ENCODE results near the gene DENND6B. TPM values are rescaled to one million over a fixed set of nuclear protein-coding genes. Genes with fewer than 3 reads are reported as not detected.
A peak's percentile ranks its signal among the peaks of the same experiment; 100 is the strongest.

DENND6B gene
- total and polyA plus RNA-seq, 2 of the 13 experiments (the other 11 are each of a cell fraction or from before 2014, with no cell fraction given) = 0.95 to 3.8 TPM

GRCh38 chr22:50342651-50343540 lies 16.1 kb upstream of the DENND6B start, which contains the start of gene PPP6R2:
Gene PPP6R2 (plus strand): TSS chr22:50343327. CDS start chr22:50393909, 50,582 bp downstream.
- intact Hi-C loops (cut with micrococcal nuclease; ENCODE audit: unreplicated experiment) = loop anchor here (2.0 kb wide), 3 partner anchors 54 to 98 kb away; partner anchors contain the start of genes MAPK11 and TUBGCP6
- peak; percentile 74 for ATAC-seq
- no peak for FAIRE-seq
- Histone ChIP-seq H3K9me3 (ENCODE audit: low read length) (no peaks in the 10 kb centered on the region), H3K4me3 (replicated peaks in 1 of 3; ENCODE audit: insufficient read depth in 1 of 3, low read depth in 2 of 3, low read length in 3 of 3) (peak within 1 kb of the TSS; percentile 81 to 86 (median 83)), H3K36me3 (replicated peaks in 1 of 2; ENCODE audit: control insufficient read depth in 1 of 2, insufficient read depth in 2 of 2, low read length in 2 of 2) (no peaks in the 10 kb centered on the region), H3K27me3 (ENCODE audit: control insufficient read depth in 1 of 2, insufficient read depth in 2 of 2, low read length in 2 of 2) (no peaks in the 10 kb centered on the region), H3K27ac (ENCODE audit: extremely low read length, insufficient read depth, low read length) (peak within 1 kb of the TSS; percentile 56), H2AFZ (ENCODE audit: low read length) (no peak within 1 kb of the TSS), H3K4me2 (ENCODE audit: low read depth, low read length) (peak within 1 kb of the TSS; percentile 92), H3K9ac (ENCODE audit: insufficient read depth, low read depth, low read length) (peak within 1 kb of the TSS; percentile 89), H4K20me1 (ENCODE audit: insufficient read depth, low read length) (peaks cover 13% of the 10 kb centered on the region; the same call in 1 of the 2 replicates), H3K4me1 (ENCODE audit: insufficient read depth, low read length) (peaks cover 53% of the 10 kb centered on the region), H3K79me2 (ENCODE audit: insufficient read depth, low read length) (peaks cover 14% of the 10 kb centered on the region)
- in situ Hi-C loops (cut with HindIII; ENCODE audit: extremely low pct_ligation_motif_present, low pct_unique_long_range_greater_than_20kb) = no loop called here
- POLR2A ChIA-PET = interaction anchor here (1.0 to 2.7 kb wide), 9 partner anchors 14 to 165 kb away, joined by 4 to 38 read pairs (median 7); partner anchors contain the start of genes DENND6B, HDAC10, LMF2 and NCAPH2
- DNase-seq (ENCODE audit: low spot score) = peak; percentile 40
- 0% methylated on average over 15 of the region's 87 CpGs for WGBS (ENCODE audit: low lambda C conversion rate)
- BruUV-seq (replicated peaks) = TSS peak; percentile 92
- CTCF ChIA-PET (ENCODE audit: low intra/inter-chr PET ratio, low total read pairs) = interaction anchor here (1.2 to 4.2 kb wide), 6 partner anchors 16 to 101 kb away, joined by 3 to 125 read pairs (median 10); partner anchors contain the start of gene DENND6B
- no peak for TF ChIP-seq JUN (CRISPR knock-in tag; IDR thresholded peaks at IDR 0.05)
- TF ChIP-seq CHD4 (IDR thresholded peaks at IDR 0.05; ENCODE audit: borderline replicate concordance, low read length) = no peak; the same call in 1 of the 2 replicates
- no peak for TF ChIP-seq ZFP1 (CRISPR knock-in tag; IDR thresholded peaks at IDR 0.05)
- no peak for TF ChIP-seq PAWR (CRISPR knock-in tag; IDR thresholded peaks at IDR 0.05; ENCODE audit: borderline replicate concordance)
- no peak for TF ChIP-seq ISL2 (CRISPR knock-in tag; IDR thresholded peaks at IDR 0.05)
- 0 out of 2 replicates have a peak, but pooled peaks have one; percentile 25 for TF ChIP-seq TGIF2 (CRISPR knock-in tag; IDR thresholded peaks at IDR 0.05)
- TF ChIP-seq ZNF446 (CRISPR knock-in tag; IDR thresholded peaks at IDR 0.05) = no peak
- TF ChIP-seq ZNF550 (CRISPR knock-in tag; IDR thresholded peaks at IDR 0.05; ENCODE audit: borderline replicate concordance) = no peak
- TF ChIP-seq ZKSCAN8 (CRISPR knock-in tag; IDR thresholded peaks at IDR 0.05; ENCODE audit: borderline replicate concordance) = no peak
- TF ChIP-seq, protein P1, sequence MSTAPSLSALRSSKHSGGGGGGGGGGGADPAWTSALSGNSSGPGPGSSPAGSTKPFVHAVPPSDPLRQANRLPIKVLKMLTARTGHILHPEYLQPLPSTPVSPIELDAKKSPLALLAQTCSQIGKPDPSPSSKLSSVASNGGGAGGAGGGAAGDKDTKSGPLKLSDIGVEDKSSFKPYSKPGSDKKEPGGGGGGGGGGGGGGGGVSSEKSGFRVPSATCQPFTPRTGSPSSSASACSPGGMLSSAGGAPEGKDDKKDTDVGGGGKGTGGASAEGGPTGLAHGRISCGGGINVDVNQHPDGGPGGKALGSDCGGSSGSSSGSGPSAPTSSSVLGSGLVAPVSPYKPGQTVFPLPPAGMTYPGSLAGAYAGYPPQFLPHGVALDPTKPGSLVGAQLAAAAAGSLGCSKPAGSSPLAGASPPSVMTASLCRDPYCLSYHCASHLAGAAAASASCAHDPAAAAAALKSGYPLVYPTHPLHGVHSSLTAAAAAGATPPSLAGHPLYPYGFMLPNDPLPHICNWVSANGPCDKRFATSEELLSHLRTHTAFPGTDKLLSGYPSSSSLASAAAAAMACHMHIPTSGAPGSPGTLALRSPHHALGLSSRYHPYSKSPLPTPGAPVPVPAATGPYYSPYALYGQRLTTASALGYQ (CRISPR knock-in tag; IDR thresholded peaks at IDR 0.05) = no peak; the same call in 1 of the 2 replicates
- no peak for TF ChIP-seq PRDM4 (CRISPR knock-in tag; IDR thresholded peaks at IDR 0.05; ENCODE audit: borderline replicate concordance)
- 0 out of 2 replicates have a peak, but pooled peaks have one; percentile 7 for TF ChIP-seq SMAD3 (CRISPR knock-in tag; IDR thresholded peaks at IDR 0.05)
- TF ChIP-seq IKZF4 (CRISPR knock-in tag; IDR thresholded peaks at IDR 0.05; ENCODE audit: borderline replicate concordance, low read depth, not compliant biosample characterization) = no peak
- no peak for TF ChIP-seq NFKB2 (CRISPR knock-in tag; IDR thresholded peaks at IDR 0.05; ENCODE audit: borderline replicate concordance)
- TF ChIP-seq ELF3 (CRISPR knock-in tag; IDR thresholded peaks at IDR 0.05) = no peak

Measured in HepG2 (cell line).